HG03565 (cell line): ENCODE results near the gene FBLL1.
"Not testable (repeated sequence)": the region's sequence is repeated elsewhere in the genome, so short reads cannot be mapped to it uniquely, and the experiment has no call there.

Experiments used
- ATAC-seq: cut with Tn5 transposase; IDR thresholded peaks from one replicate; pipeline ENCODE4 v1.9.1; 2021; ENCODE audit warnings: mild to moderate bottlenecking, moderate library complexity; ENCODE audit not compliant: unreplicated experiment

FBLL1 gene

GRCh38 chr5:168550656-168551055 is 21.6 kb downstream of the FBLL1 start:
- no peak for ATAC-seq

DNA sequence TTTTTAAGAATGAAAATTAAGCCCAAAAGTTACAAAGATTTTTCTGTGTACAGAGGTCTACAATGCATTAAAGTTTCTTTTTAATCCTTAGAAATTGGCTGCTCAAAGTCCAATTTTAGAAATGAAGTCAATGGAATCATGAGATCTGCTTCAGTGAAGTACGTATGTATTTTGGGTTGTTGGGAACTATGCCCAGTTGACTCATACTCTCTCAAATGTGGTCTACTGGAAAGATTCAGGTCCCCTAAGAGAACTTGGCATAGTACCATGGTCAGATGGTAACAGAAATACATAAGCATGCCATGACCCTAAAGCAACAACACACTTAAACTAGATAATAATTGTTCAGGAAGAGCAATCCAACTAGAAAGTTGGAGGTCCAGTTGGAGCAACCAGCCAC is 23.0 kb downstream of the FBLL1 start:
- no peak for ATAC-seq

- no peak for ATAC-seq
Observed at GRCh38 chr5:168553377-168554130, 24.4 kb downstream of the FBLL1 start.

- no peak for ATAC-seq
Observed at GRCh38 chr5:168557389-168557788, 28.3 kb downstream of the FBLL1 start.

DNA sequence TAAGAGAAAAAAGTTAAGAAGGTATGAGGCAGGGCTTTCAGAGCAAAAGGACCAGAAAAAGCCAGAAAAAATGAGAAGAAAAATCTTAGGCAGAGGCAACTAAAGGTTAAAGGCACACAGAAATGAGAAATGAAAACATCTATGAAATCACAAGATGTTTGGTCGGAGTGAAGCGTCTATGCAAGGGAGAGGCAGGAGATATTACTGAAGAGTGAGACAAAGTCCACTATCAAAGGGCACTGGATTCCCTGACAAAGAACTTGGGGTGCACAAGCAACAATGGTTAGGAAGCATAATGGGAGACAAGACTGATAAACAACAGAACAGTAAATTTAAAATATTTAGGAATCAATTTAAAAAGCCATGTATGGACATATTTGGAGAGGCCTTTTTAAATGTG is 33.2 kb downstream of the FBLL1 start:
- ATAC-seq = no peak

DNA sequence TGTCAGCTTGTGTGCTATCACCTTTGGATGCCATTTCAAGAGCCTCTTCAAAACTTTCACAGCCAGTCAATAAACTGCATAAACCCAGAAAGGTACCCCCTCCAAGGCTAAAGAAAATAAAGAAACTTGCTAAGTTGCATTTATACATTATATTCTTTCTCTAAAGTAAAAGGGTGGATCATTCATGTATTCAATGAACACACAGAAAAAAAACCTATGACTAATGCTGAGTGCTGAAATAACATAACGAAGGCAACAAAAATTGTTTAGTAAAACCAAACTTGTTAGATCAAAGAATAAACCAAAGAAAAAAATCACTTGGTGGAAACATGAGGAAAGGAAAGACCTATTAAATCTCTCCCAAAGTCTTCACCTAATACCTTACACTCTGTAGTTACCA is 34.9 kb downstream of the FBLL1 start:
- no peak for ATAC-seq

GRCh38 chr5:168568738-168569137 is 39.6 kb downstream of the FBLL1 start:
- no peak for ATAC-seq

DNA sequence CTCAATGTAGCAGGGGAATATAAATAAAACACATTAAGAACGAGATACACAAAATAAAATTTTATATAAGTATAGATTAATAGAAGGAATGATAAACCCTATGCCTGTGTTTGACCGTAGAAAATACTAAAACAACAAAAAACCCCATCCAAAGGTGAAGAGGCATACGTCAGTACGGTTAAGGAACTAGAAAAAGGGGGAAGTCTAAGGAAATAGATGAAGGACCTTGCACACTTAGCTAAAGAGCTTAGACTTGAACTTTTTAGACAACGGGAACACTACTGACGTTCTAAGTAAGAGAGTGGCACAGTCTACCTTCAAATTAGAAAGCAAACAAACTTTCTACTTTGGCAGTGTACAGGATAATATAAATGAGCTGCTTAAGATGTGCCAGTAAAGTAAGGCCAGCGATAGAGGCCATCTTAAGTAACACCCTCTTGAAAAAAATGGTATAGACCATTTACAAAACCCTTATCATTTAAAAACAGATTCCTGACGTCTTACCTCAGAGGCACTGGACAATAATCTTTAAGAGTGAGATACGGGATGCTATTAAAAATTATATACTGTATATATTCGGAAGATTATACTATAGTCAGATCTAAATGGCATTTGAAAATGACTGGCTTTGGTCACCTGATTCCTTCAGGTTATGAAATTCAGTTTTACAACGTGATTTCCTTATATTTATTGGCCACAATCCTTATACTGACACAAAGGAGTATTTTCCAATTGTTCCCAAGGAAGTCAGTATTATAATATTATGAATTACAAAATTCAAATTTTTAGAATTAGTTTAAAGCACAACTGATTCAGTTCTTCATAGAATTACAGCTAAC is 41.6 kb downstream of the FBLL1 start:
- no peak for ATAC-seq

DNA sequence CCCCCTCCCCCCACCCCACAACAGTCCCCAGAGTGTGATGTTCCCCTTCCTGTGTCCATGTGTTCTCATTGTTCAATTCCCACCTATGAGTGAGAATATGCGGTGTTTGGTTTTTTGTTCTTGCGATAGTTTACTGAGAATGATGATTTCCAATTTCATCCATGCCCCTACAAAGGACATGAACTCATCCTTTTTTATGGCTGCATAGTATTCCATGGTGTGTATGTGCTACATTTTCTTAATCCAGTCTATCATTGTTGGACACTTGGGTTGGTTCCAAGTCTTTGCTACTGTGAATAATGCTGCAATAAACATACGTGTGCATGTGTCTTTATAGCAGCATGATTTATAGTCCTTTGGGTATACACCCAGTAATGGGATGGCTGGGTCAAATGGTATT is 44.6 kb downstream of the FBLL1 start:
- not testable (repeated sequence) for ATAC-seq

DNA sequence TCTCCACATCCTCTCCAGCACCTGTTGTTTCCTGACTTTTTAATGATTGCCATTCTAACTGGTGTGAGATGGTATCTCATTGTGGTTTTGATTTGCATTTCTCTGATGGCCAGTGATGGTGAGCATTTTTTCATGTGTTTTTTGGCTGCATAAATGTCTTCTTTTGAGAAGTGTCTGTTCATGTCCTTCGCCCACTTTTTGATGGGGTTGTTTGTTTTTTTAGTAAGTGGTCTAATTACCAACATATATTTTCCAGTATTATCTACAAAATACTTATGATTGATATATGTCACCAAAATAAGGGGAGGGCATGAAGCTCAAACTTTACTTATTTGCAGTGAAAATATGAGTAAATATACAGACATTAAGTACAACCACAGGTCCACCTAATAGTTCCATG is 45.1 kb downstream of the FBLL1 start:
- not testable (repeated sequence) for ATAC-seq

- ATAC-seq = no peak
Observed at GRCh38 chr5:168575391-168576372, 46.6 kb downstream of the FBLL1 start.

DNA sequence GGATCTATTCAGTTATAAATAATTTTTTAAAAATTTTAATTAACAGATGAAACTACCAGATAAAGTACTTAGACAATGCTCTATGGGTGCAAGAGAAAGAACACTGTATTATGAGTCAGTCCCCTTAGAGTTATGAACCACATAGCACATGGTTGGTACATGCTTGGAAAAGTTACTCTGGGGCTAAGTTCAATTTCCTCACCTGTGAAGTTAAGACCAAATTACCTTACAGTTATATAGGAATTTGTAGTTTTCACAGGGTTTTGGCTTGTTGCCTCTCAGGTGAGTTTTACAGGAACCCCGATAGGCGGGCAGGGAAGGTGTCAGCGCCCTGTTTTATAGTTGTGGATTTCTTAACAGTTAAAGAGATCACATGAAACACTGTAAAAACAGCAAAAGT is 48.9 kb downstream of the FBLL1 start:
- no peak for ATAC-seq

GRCh38 chr5:168578538-168579487 is 49.7 kb downstream of the FBLL1 start, which contains the start of gene PANK3:
Gene PANK3 (minus strand): TSS chr5:168579368. CDS start chr5:168579283, 85 bp downstream.
- peak; percentile 37 for ATAC-seq

GRCh38 chr5:168579488-168580226 is 50.6 kb downstream of the FBLL1 start:
- peak; percentile 90 for ATAC-seq

- ATAC-seq = no peak
Observed at GRCh38 chr5:168580227-168580508, 51.1 kb downstream of the FBLL1 start.
